CD14-positive monocyte (primary cell): Measurements from ENCODE around the gene ZNF442. TPM values are rescaled to one million over a fixed set of nuclear protein-coding genes. Genes with fewer than 3 reads are reported as not detected.
"Not testable (repeated sequence)": the region's sequence is repeated elsewhere in the genome, so short reads cannot be mapped to it uniquely, and the experiment has no call there.

ENCODE experiments used
- DNase-seq, 3 donors: peaks; one replicate each; pipeline ENCODE4 v3.0.0-alpha.2; 2011 to 2022
- H2AFZ ChIP-seq: 2 replicates; pipeline ENCODE4 v1.6.0; 2012; ENCODE audit warnings: mild to moderate bottlenecking, low read depth, low read length, inconsistent platforms; ENCODE audit not compliant: insufficient read depth, poor library complexity, severe bottlenecking
- H3K27ac ChIP-seq, 2 donors: 1 replicate in 1 of 2; 2 replicates in 1 of 2; pipeline ENCODE4 v1.5.1; 2012 to 2013; ENCODE audit warnings: low read length in 2 of 2, control low read depth in 1 of 2, inconsistent platforms in 1 of 2, low read depth in 1 of 2, mild to moderate bottlenecking in 1 of 2
- H3K27me3 ChIP-seq, 2 donors: one replicate each; pipeline versions ENCODE4 v1.6.0 to v1.6.1; 2011 to 2013; ENCODE audit warnings: low read length in 2 of 2; ENCODE audit not compliant: control insufficient read depth in 2 of 2, insufficient read depth in 2 of 2
- H3K36me3 ChIP-seq, 2 donors: replicated peaks in 1 of 2; 1 replicate in 1 of 2; 2 replicates in 1 of 2; pipeline versions ENCODE4 v1.5.1 to v1.6.1; 2012 to 2013; ENCODE audit warnings: low read length in 2 of 2, control low read depth in 1 of 2, inconsistent platforms in 1 of 2, mild to moderate bottlenecking in 1 of 2; ENCODE audit not compliant: insufficient read depth in 2 of 2, control insufficient read depth in 1 of 2
- H3K4me1 ChIP-seq, 2 donors: 1 replicate in 1 of 2; 2 replicates in 1 of 2; pipeline versions ENCODE4 v1.5.1 to v1.6.1; 2012 to 2013; ENCODE audit warnings: low read length in 2 of 2, control low read depth in 1 of 2, inconsistent platforms in 1 of 2, mild to moderate bottlenecking in 1 of 2, moderate library complexity in 1 of 2; ENCODE audit not compliant: insufficient read depth in 2 of 2, control insufficient read depth in 1 of 2
- H3K4me2 ChIP-seq: replicated peaks from 2 replicates; pipeline ENCODE3; 2012; ENCODE audit warnings: low read length, moderate library complexity, mild to moderate bottlenecking; ENCODE audit not compliant: poor library complexity, severe bottlenecking; ENCODE audit errors: extremely low read depth
- H3K4me3 ChIP-seq, 3 experiments: fragments of 200-600 bp in 1 of 3; sonication (generic) in 1 of 3; replicated peaks in 1 of 3; 1 replicate in 2 of 3; 2 replicates in 1 of 3; pipeline ENCODE4 v1.5.1; 2011 to 2013; ENCODE audit warnings: low read length in 3 of 3, mild to moderate bottlenecking in 3 of 3, control low read depth in 2 of 3, low read depth in 2 of 3, inconsistent platforms in 1 of 3, moderate library complexity in 1 of 3
- H3K79me2 ChIP-seq: 2 replicates; pipeline ENCODE4 v1.6.0; 2012; ENCODE audit warnings: mild to moderate bottlenecking, control low read depth, inconsistent platforms, low read length, moderate library complexity; ENCODE audit not compliant: insufficient read depth
- H3K9ac ChIP-seq: 2 replicates; pipeline ENCODE4 v1.6.0; 2017; ENCODE audit warnings: low read length, mild to moderate bottlenecking; ENCODE audit not compliant: insufficient read depth, poor library complexity, severe bottlenecking
- H3K9me3 ChIP-seq, 2 donors: replicated peaks in 1 of 2; 1 replicate in 1 of 2; 2 replicates in 1 of 2; pipeline versions ENCODE4 v1.5.1 to v1.6.1; 2012 to 2013; ENCODE audit warnings: low read length in 2 of 2, control low read depth in 1 of 2; ENCODE audit not compliant: control insufficient read depth in 1 of 2, insufficient read depth in 1 of 2
- H4K20me1 ChIP-seq: 2 replicates; pipeline ENCODE4 v1.6.0; 2012; ENCODE audit warnings: mild to moderate bottlenecking, low read length, control low read depth, moderate library complexity; ENCODE audit not compliant: insufficient read depth
- H3K27ac Mint-ChIP-seq, 7 donors: one replicate each; pipeline ENCODE4 v1.8.0; 2020; ENCODE audit warnings: mild to moderate bottlenecking in 7 of 7, mixed read lengths in 7 of 7, moderate library complexity in 6 of 7, inconsistent platforms in 2 of 7
- H3K27me3 Mint-ChIP-seq, 3 donors: one replicate each; pipeline ENCODE4 v1.8.0; 2021 to 2022; ENCODE audit warnings: low read depth in 3 of 3, mild to moderate bottlenecking in 3 of 3, mixed read lengths in 3 of 3, moderate library complexity in 3 of 3, inconsistent platforms in 1 of 3
- H3K36me3 Mint-ChIP-seq, 2 donors: one replicate each; pipeline ENCODE4 v1.8.0; 2020; ENCODE audit warnings: mixed read lengths in 2 of 2, inconsistent platforms in 1 of 2, mild to moderate bottlenecking in 1 of 2
- H3K4me1 Mint-ChIP-seq: one replicate; pipeline ENCODE4 v1.8.0; 2020; ENCODE audit warnings: mild to moderate bottlenecking, mixed read lengths
- H3K4me3 Mint-ChIP-seq, 2 donors: one replicate each; pipeline ENCODE4 v1.8.0; 2020; ENCODE audit warnings: mild to moderate bottlenecking in 2 of 2, mixed read lengths in 2 of 2, moderate library complexity in 1 of 2
- H3K9me3 Mint-ChIP-seq, 7 donors: one replicate each; pipeline ENCODE4 v1.8.0; 2020 to 2022; ENCODE audit warnings: mixed read lengths in 7 of 7, mild to moderate bottlenecking in 6 of 7, moderate library complexity in 6 of 7, inconsistent platforms in 2 of 7
- WGBS: methylation state at CpG from one replicate; pipeline ENCODE4 v1.1.5; 2013; ENCODE audit warnings: missing lambda C conversion rate; ENCODE audit not compliant: insufficient coverage; 5-methylcytosine and 5-hydroxymethylcytosine counted together
- intact Hi-C, 2 donors: fragments of 100-400 bp; cut with micrococcal nuclease; formaldehyde crosslinking; loops; one replicate each; pipeline versions ENCODE4 v1.15.0 to v1.15.1; 2023
- polyA plus RNA-seq, 3 donors: library from polyadenylated mRNA; depleted of rRNA in 1 of 3; unstranded in 2 of 3; stranded (reverse) in 1 of 3; fragments of 300-500 nt in 2 of 3; fragments of >200 nt in 1 of 3; fragmentation: Illumina TruSeq in 2 of 3; gene quantifications; 1 replicate in 2 of 3; 2 replicates in 1 of 3; pipeline ENCODE4 v1.2.3, GENCODE V29; 2012 to 2021
- TF ChIP-seq, protein P1 (sequence below): fragments of 200-600 bp; IDR thresholded peaks from one replicate; pipeline ENCODE4 v1.8.0; 2022; ENCODE audit warnings: antibody characterized with exemption, mild to moderate bottlenecking

The ZNF442 gene
- polyA plus RNA-seq, 3 donors: 0.03 to 0.39 (median 0.17) TPM

DNA sequence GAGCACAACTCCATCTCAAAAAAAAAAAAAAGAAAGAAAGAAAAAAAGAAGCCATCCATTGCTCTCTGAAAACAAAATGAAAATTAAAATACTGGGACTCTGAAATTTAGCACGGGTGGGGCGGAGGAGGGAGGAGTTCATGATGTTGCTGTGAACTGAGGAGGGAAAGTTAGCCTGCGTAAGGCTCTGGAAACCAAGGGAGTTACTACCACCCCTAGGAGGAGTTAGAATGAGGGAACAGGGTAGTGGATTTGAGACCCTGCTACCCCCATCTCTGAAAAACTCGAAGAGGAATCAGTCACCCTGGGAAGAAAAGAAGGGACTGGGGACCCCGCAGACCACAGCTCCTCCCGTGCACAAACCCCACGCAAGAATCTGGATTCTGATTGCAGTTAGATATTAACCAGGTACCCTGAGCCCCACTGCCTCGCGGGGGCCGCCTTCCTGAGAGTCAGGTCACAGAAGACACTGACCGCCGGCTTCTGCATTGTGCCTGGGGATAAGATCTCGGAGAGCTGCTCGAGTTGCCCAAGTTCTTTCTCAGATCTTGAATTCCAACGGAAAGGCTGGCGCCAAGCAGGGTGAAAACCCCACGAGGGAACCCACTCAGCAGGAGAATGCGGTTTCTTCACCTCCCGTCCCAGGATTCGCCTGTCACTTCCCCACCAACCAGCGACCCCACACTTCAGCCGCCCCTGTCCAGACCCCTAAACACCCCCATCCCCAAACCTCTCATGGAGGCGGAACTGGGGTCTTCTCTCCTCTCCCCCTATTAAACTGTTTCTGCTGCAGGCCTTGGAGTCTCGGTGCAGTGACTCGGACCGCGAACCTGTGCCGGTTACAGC is 870 bp downstream of the ZNF442 start:
- whole genome bisulfite sequencing: under 1% methylated on average over 22 of the region's 28 CpGs
- H3K9me3 Mint-ChIP-seq: peaks cover 15 to 63% (median 60%) of the 10 kb centered on the region in 7 donors
- Histone ChIP-seq H3K36me3 (no peaks in the 10 kb centered on the region), H2AFZ (peak overlapping the region; percentile 95), H3K27me3 (no peaks in the 10 kb centered on the region), H3K9me3 (peaks cover 13 to 45% of the 10 kb centered on the region in 2 donors), H3K27ac (peak overlapping the region in 1 of 2 donors; percentile 58), H3K4me1 (peaks cover 13 to 18% of the 10 kb centered on the region in 2 donors), H3K79me2 (no peaks in the 10 kb centered on the region), H3K4me2 (peak overlapping the region; percentile 74), H3K4me3 (peak overlapping the region; percentile 62 to 85 (median 71)), H4K20me1 (no peaks in the 10 kb centered on the region), H3K9ac (peak overlapping the region; percentile 66)
- H3K4me1 Mint-ChIP-seq: peaks cover 24% of the 10 kb centered on the region
- no peak for DNase-seq
- TF ChIP-seq, protein P1, sequence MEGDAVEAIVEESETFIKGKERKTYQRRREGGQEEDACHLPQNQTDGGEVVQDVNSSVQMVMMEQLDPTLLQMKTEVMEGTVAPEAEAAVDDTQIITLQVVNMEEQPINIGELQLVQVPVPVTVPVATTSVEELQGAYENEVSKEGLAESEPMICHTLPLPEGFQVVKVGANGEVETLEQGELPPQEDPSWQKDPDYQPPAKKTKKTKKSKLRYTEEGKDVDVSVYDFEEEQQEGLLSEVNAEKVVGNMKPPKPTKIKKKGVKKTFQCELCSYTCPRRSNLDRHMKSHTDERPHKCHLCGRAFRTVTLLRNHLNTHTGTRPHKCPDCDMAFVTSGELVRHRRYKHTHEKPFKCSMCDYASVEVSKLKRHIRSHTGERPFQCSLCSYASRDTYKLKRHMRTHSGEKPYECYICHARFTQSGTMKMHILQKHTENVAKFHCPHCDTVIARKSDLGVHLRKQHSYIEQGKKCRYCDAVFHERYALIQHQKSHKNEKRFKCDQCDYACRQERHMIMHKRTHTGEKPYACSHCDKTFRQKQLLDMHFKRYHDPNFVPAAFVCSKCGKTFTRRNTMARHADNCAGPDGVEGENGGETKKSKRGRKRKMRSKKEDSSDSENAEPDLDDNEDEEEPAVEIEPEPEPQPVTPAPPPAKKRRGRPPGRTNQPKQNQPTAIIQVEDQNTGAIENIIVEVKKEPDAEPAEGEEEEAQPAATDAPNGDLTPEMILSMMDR: no peak
- peaks cover 0 to 6% of the 10 kb centered on the region in 2 donors for H3K36me3 Mint-ChIP-seq
- H3K4me3 Mint-ChIP-seq: peak overlapping the region; percentile 92 to 95
- intact Hi-C loops: no loop called here
- peaks cover 2 to 18% (median 4%) of the 10 kb centered on the region in 3 donors for H3K27me3 Mint-ChIP-seq
- peak overlapping the region in 3 of 7 donors; percentile 28 to 78 (median 36) for H3K27ac Mint-ChIP-seq

DNA sequence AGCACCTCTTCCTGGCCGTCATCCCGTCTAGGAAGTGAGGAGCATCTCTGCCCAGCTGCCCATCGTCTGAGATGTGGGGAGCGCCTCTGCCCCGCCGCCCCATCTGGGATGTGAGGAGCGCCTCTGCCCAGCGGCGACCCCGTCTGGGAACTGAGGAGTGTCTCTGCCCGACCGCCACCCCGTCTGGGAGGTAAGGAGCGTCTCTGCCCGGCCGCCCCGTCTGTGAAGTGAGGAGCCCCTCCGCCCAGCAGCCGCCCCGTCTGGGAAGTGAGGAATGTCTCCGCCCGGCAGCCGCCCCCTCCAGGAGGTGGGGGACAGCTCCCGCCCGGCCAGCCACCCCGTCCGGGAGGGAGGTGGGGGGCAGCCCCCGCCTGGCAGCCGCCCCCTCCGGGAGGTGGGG is 3.2 kb downstream of the ZNF442 start:
- Mint-ChIP-seq H3K27me3 (peaks cover 3 to 16% (median 4%) of the 10 kb centered on the region in 3 donors), H3K4me1 (peaks cover 20% of the 10 kb centered on the region), H3K9me3 (peaks cover 28 to 65% (median 58%) of the 10 kb centered on the region in 7 donors)
- over 99% methylated on average over 21 of the region's 30 CpGs for WGBS
- H3K36me3 ChIP-seq, H4K20me1 ChIP-seq, H3K4me2 ChIP-seq, H3K27ac Mint-ChIP-seq, H3K4me3 Mint-ChIP-seq, H3K9ac ChIP-seq, H3K27ac ChIP-seq, DNase-seq, H3K36me3 Mint-ChIP-seq, H3K27me3 ChIP-seq, H2AFZ ChIP-seq, H3K79me2 ChIP-seq, H3K4me3 ChIP-seq, intact Hi-C loops: not testable (repeated sequence)
- Histone ChIP-seq H3K9me3 (peaks cover 22 to 38% of the 10 kb centered on the region in 2 donors), H3K4me1 (peaks cover 13 to 18% of the 10 kb centered on the region in 2 donors)
